Spleen (tissue), 7 donors: ENCODE results near the gene PARP1.

Experiments
- CTCF ChIP-seq, 11 experiments: fragments of 200-600 bp in 7 of 11; fragments of 450-650 bp in 4 of 11; sonication (generic) in 4 of 11; IDR thresholded peaks in 8 of 11; conservative IDR thresholded peaks in 3 of 11; 1 replicate in 7 of 11; 2 replicates in 4 of 11; pipeline versions ENCODE4 v1.4.0 to v1.8.0; 2016 to 2021; ENCODE audit warnings: antibody characterized with exemption in 11 of 11, inconsistent platforms in 4 of 11, mild to moderate bottlenecking in 1 of 11
- POLR2A ChIP-seq, 3 donors: fragments of 450-650 bp; IDR thresholded peaks; one replicate each; pipeline ENCODE4 v1.5.1; 2017; ENCODE audit warnings: antibody characterized with exemption in 3 of 3, mild to moderate bottlenecking in 1 of 3
- POLR2AphosphoS5 ChIP-seq, 3 donors: sonication (generic); formaldehyde crosslinking; IDR thresholded peaks; one replicate each; pipeline ENCODE4 v1.5.1; 2017; ENCODE audit warnings: antibody characterized with exemption in 3 of 3
- donor health status: DM: no; HTN: no; CAD: no; lungs with moderate emphysema.
- donor health status: DM: no; HTN: no; CAD: no.
- donor health status: DM: no; HTN: no; CAD: no.

GRCh38 chr1:226428348-226428747 is 20.5 kb upstream of the PARP1 start:
- no peak for TF ChIP-seq POLR2A (IDR thresholded peaks at IDR 0.05)
- TF ChIP-seq CTCF (IDR thresholded peaks at IDR 0.05 in 8 of 11, conservative IDR thresholded peaks at IDR 0.05 in 3 of 11): no peak
- TF ChIP-seq POLR2AphosphoS5 (IDR thresholded peaks at IDR 0.05): no peak
